IPS-18c (cell line): Measurements from ENCODE around the gene CNTNAP2.

Experiments
- H3K4me3 ChIP-seq: 2 replicates; pipeline ENCODE4 v1.7.0; 2013; ENCODE audit warnings: low read depth, mild to moderate bottlenecking, low read length, moderate library complexity; ENCODE audit not compliant: insufficient read depth
- H3K9me3 ChIP-seq: one replicate; pipeline ENCODE4 v1.6.1; 2013; ENCODE audit warnings: mild to moderate bottlenecking, low read length, moderate library complexity; ENCODE audit not compliant: control insufficient read depth, insufficient read depth

Gene CNTNAP2

GRCh38 chr7:148177972-148178371, 2061.4 kb downstream of the CNTNAP2 start:
- Histone ChIP-seq H3K4me3 (no peak overlapping the region), H3K9me3 (no peaks in the 10 kb centered on the region)

- Histone ChIP-seq H3K9me3 (no peaks in the 10 kb centered on the region), H3K4me3 (no peak overlapping the region)
Observed at GRCh38 chr7:148180075-148180474, 2063.5 kb downstream of the CNTNAP2 start.

- Histone ChIP-seq H3K4me3 (no peak overlapping the region), H3K9me3 (no peaks in the 10 kb centered on the region)
Observed at GRCh38 chr7:148182264-148182663, 2065.7 kb downstream of the CNTNAP2 start.

- H3K9me3 ChIP-seq, result no peaks in the 10 kb centered on the region
- no peak overlapping the region for H3K4me3 ChIP-seq
Observed at GRCh38 chr7:148185041-148185440, 2068.4 kb downstream of the CNTNAP2 start.

GRCh38 chr7:148187471-148187870, 2070.9 kb downstream of the CNTNAP2 start:
- no peak overlapping the region for H3K4me3 ChIP-seq
- no peaks in the 10 kb centered on the region for H3K9me3 ChIP-seq

- Histone ChIP-seq H3K4me3 (no peak overlapping the region), H3K9me3 (no peaks in the 10 kb centered on the region)
Observed at GRCh38 chr7:148191391-148192065, 2074.9 kb downstream of the CNTNAP2 start.

- H3K9me3 ChIP-seq, result no peaks in the 10 kb centered on the region
- no peak overlapping the region for H3K4me3 ChIP-seq
Observed at GRCh38 chr7:148192491-148192890, 2075.9 kb downstream of the CNTNAP2 start.

GRCh38 chr7:148201992-148202391, 2085.4 kb downstream of the CNTNAP2 start:
- H3K4me3 ChIP-seq, result no peak overlapping the region
- no peaks in the 10 kb centered on the region for H3K9me3 ChIP-seq

- H3K9me3 ChIP-seq, result no peaks in the 10 kb centered on the region
- no peak overlapping the region for H3K4me3 ChIP-seq
Observed at GRCh38 chr7:148204639-148205304, 2088.2 kb downstream of the CNTNAP2 start.

- Histone ChIP-seq H3K9me3 (no peaks in the 10 kb centered on the region), H3K4me3 (no peak overlapping the region)
Observed at GRCh38 chr7:148209643-148210190, 2093.1 kb downstream of the CNTNAP2 start.

GRCh38 chr7:148210804-148211325, 2094.3 kb downstream of the CNTNAP2 start:
- Histone ChIP-seq H3K9me3 (no peaks in the 10 kb centered on the region), H3K4me3 (no peak overlapping the region)

GRCh38 chr7:148211740-148212151, 2095.1 kb downstream of the CNTNAP2 start:
- H3K4me3 ChIP-seq, result no peak overlapping the region
- no peaks in the 10 kb centered on the region for H3K9me3 ChIP-seq

GRCh38 chr7:148212731-148213130, 2096.1 kb downstream of the CNTNAP2 start:
- no peaks in the 10 kb centered on the region for H3K9me3 ChIP-seq
- no peak overlapping the region for H3K4me3 ChIP-seq

GRCh38 chr7:148214101-148214500, 2097.5 kb downstream of the CNTNAP2 start:
- no peak overlapping the region for H3K4me3 ChIP-seq
- no peaks in the 10 kb centered on the region for H3K9me3 ChIP-seq

- Histone ChIP-seq H3K4me3 (no peak overlapping the region), H3K9me3 (no peaks in the 10 kb centered on the region)
Observed at GRCh38 chr7:148218603-148219002, 2102.0 kb downstream of the CNTNAP2 start.

- H3K4me3 ChIP-seq, result no peak overlapping the region
- H3K9me3 ChIP-seq, result peaks cover 2% of the 10 kb centered on the region
Observed at GRCh38 chr7:148222721-148223120, 2106.1 kb downstream of the CNTNAP2 start.

- Histone ChIP-seq H3K9me3 (peaks cover 2% of the 10 kb centered on the region), H3K4me3 (no peak overlapping the region)
Observed at GRCh38 chr7:148223160-148223559, 2106.6 kb downstream of the CNTNAP2 start.

- Histone ChIP-seq H3K4me3 (no peak overlapping the region), H3K9me3 (peaks cover 2% of the 10 kb centered on the region)
Observed at GRCh38 chr7:148223738-148224137, 2107.1 kb downstream of the CNTNAP2 start.
